GM21367 (cell line): Measurements from ENCODE around the gene DONSON.
"Not testable (repeated sequence)": the region's sequence is repeated elsewhere in the genome, so short reads cannot be mapped to it uniquely, and the experiment has no call there.

ENCODE experiments used
- ATAC-seq: cut with Tn5 transposase; IDR thresholded peaks from one replicate; pipeline ENCODE4 v1.9.1; 2021; ENCODE audit not compliant: unreplicated experiment

The DONSON gene

DNA sequence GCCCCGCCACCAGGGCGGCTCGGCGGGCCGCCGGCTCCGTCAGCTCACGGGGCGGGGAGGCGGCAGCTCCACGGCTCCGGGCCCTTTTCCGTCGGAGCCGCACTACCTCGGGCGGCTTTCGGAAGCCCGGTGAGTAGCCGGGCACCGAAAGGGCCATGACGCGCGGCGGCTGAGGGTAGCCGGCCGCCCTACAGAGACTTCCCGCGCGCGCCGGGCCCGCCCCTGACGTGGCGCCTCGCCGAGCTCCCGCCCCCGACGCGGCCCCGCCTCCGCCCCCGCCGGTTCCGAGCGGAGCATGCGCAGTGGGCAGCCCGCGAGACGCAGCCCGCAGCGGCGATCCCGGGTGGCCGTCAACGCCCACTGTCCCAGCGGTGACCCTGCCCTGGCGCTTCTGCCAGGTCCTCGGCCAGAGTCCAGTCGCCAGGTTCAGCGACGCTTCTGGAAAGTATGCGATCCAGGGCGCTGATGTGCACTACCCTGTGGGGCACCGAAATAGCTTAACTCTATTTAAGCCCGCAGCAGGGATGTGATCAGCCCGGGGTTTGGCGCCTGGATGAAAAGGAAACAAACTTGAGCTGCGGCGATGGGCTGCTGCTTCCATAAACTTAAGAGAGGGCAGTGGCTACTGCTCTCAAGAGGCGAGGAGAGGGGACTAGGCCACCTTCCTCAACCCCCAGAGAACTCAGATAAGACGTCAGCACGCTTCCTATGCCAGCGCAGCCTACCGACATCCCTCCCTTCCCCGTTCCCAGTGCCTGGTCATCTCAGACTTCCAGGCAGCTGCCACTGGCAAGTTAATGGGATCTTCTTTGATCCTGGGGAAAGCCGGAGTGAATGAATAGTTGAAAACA, at the start of gene DONSON:
Gene DONSON (minus strand): TSS at position 200 of the 851 bp plus-strand sequence. CDS start 43 bp downstream, at position 157.
- ATAC-seq = peak; percentile 80

DNA sequence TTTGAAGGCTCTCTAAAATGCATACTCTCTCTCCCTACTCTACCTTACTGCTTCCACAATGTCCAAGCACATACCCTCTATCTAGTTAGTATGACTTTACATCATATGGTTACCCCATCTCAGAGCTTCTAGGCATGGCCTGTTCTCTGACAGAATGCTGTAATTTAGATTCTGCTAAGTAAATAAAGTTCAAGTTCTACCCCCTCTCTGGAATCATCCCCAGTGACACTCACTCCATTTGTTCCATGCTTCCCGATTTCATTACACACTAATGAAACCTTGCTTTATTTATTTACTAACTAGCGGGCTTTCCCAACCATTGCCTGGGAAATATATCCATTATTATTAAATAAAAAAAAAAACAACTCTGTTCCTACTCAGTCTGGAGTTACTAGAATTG, 45.8 kb upstream of the DONSON start:
- no peak for ATAC-seq

DNA sequence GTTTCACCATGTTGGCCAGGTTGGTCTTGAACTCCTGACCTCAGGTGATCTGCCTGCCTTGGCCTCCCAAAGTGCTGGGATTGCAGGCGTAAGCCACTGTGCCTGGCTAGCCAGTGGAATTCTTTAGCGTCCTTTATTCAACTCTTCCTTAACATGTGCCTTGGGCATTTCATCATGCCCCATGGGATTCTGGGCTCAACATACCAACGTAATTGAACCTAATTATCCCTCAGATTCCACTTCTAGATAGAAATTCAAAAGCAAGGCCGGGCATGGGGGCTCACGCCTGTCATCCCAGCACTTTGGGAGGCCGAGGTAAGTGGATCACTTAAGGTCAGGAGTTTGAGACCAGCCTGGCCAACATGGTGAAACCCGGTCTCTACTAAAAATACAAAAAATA, 37.7 kb upstream of the DONSON start:
- not testable (repeated sequence) for ATAC-seq

- ATAC-seq = no peak
Measured at GRCh38 chr21:33622253-33622652, 33.8 kb upstream of the DONSON start.

GRCh38 chr21:33619726-33620125, 31.2 kb upstream of the DONSON start:
- ATAC-seq = no peak

DNA sequence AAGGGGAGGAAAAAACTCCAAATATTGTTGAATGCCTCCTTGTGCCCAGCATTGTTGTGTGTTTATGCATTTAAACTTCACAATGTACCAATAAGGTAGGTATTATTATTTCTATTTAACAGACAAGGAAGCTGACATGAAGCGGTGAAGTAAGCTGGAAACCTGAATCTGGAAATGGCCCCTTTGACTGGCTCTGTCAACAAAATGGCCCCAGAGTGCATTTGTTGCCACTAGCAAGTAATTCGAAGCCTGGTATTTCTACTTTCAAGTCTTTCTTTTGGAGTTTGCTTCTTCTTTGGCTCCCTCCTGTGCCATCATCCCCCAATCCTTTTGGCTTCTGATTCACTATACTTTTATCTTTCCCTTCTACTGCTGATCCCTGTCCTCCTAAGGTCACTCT, 29.9 kb upstream of the DONSON start:
- no peak for ATAC-seq

DNA sequence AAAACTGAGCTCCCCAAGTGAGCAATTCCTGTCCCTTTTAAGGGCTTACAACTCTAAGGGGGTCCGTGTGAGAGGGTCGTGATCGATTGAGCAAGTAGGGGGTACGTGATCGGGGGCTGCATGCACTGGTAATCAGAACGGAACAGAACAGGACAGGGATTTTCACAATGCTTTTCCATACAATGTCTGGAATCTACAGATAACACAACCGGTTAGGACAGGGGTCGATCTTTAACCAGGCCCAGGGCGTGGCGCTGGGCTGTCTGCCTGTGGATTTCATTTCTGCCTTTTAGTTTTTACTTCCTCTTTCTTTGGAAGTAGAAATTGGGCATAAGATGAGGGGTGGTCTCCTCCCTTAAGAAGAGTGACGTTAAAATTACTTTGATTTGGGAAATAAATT, 29.1 kb upstream of the DONSON start:
- ATAC-seq = not testable (repeated sequence)

GRCh38 chr21:33611006-33611744, 22.7 kb upstream of the DONSON start:
- no peak for ATAC-seq

DNA sequence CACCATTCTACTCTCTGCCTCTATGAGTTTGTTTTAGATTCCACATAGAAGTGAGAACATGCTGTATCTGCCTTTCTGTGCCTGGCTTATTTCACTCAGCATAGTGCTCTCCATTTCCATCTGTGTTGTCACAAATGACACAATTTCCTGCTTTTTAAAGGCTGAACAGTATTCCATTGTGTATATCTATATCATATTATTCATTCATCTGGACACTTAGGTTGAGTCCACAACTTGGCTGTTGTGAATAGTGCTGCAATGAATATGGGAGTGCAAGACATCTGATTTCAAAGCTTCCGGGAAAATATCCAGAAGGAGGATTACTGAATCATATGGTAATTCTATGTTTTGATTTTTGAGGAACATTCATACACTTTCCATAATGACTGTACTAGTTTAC, 20.1 kb upstream of the DONSON start:
- ATAC-seq = no peak

DNA sequence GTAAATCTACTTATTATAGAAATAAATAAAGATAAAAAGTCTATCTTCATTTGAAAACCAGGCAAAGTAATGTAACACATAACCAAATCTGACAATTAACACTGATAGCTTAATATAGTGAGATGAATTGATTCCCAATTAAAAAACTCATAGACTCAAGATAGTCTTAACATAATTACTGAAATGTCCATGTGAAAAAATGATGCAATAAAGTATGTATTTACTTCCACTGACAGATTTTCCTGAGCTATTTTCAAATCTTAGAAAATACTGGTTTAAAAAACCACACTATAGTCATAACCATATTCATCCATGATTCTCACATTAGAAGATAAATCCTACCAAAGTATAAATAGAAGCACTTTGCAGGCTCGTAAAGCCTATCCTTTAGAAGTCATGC, 9.6 kb upstream of the DONSON start:
- no peak for ATAC-seq

DNA sequence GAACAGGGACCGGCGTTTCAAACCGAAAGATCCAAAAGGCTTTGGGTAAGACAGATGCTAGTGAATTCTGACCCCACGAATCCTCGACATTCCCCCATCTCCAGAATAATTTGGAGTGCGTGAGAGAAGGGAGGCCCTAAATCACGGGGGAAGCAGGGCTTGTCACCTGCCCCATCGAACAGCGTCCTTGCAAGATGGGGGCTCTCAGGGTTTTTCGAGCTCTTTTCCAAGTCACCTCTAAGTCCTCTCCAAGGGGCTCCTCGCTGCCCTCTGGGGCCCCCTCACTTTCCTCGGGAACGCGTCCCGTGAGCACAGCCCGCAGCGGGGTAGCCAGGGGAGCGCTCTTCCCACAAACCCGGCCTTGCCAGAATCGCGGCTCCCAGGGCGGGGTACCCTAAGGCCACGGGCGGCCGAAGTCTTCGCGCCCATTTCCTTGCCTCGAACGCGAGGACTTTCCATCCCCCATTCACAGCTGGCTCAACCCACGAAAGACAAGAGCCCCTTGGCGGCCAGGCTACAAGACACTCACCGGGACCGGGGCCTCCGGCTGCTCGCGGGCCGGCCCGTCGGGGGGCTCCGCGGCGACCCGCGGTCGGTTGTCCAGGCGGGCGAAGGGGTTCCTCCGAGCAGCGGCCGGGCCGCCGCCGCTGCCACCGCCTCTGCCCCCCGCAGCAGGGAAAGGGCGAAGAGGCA, 546 bp downstream of the DONSON start:
- peak; percentile 23 for ATAC-seq

DNA sequence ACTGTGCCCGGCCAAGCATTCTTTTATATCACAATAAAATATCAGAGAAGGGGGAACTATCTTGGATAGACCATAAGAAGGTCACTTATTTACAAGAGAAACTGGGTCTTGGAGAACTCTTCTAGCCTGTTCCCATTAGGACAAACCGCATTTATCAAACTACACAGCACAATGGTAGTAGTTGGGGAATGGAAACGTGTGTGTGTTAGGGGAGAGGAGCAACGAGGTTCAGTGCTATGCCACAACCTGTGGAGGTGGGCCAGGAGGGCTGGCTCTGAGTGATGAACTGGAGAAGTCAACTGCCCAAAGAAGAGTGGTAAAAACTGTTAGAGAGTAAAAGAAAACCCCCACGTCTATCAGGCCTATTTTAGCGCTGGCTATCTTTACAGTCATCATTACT, 1.6 kb downstream of the DONSON start:
- no peak for ATAC-seq

DNA sequence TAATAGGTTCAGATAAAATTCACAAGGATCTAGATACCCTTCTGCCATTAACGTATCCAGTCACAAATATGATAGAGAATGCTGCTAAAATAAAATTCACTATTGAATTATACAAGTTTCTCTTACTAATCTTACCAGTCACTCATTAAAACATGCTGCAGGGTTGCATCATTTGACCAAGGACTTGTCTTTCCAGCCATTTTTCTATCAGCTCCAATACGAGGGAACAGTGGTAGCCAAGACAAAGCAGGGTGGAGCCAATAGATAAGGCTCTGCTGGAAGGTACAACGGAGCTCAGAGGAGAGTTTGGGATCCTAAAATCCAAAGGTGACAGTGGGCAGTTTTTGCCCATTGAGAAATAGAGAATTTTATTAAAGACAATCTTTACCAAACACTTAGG, 4.0 kb downstream of the DONSON start:
- no peak for ATAC-seq

DNA sequence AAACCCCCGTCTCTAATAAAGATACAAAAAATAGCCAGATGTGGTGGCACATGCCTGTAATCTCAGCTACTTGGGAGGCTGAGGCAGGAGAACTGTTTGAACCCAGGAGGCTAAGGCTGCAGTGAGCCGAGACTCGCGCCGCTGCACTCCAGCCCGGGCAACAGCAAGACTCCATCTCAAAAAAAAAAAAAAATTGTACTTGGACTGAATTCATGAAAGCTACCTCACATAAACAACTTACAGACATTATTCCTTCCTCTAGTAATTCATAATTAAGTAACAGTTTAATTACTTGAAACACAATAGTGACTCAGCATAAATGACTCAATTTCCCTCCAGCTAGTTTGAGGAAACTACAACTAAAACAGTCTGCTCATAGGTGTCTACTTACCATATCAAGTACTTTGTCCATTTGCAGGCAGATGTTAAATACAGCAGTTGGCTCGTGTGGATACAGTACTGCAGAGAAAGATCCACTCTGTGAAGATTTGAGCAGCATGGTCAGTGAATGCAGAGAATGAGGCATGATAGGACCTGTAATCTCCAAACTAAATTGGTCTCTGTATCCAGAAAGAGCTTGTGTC, 9.4 kb downstream of the DONSON start:
- ATAC-seq = no peak

- ATAC-seq = no peak
Measured at GRCh38 chr21:33578214-33578613, 10.3 kb downstream of the DONSON start.

DNA sequence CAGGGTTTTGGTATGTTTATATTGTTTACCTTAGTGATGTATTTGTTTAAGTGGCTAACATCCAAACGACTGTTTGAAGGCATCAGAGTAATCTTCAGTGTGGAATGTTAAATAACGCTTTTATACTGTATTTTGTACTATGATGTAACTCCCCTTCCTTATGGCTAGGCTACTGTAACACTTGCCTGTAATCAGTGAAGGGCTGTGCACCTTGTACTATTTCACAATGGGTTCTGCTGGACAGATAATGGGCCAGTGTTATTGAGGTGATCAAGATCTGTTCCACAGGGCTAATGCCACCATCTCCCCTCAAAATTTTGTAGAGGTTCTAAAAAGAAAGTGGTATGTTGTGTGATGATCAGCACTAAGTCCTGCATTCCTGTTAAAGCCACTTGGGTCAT, 11.7 kb downstream of the DONSON start:
- not testable (repeated sequence) for ATAC-seq

GRCh38 chr21:33572350-33572749, 16.1 kb downstream of the DONSON start:
- ATAC-seq = no peak

GRCh38 chr21:33569991-33570390, 18.5 kb downstream of the DONSON start:
- ATAC-seq = no peak

GRCh38 chr21:33568448-33568847, 20.0 kb downstream of the DONSON start:
- ATAC-seq = no peak

- no peak for ATAC-seq
Measured at GRCh38 chr21:33567914-33568313, 20.6 kb downstream of the DONSON start.

DNA sequence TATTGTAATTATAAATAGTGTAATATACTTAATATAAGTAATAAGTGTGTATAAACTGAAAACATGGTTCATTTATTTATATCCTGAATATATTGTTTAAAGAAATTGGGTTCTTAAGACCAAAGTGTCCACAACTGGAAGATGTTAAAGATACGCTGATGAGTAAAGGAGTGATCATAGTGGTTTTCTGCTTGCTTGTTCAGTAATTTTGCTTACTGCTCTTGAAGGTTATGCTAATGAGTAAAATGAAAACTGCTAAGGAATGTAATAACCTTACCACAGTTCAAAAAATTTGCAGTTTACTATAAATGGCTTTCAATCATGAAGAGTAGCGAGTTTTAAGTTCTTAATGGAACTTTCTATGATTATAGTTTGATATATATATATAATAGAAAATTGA, 22.0 kb downstream of the DONSON start:
- ATAC-seq = no peak
